IMR-90 (cell line): ENCODE results near the gene PACSIN2. TPM values are rescaled to one million over a fixed set of nuclear protein-coding genes. Genes with fewer than 3 reads are reported as not detected.
"Not testable (repeated sequence)": the region's sequence is repeated elsewhere in the genome, so short reads cannot be mapped to it uniquely, and the experiment has no call there.

Experiments
- ATAC-seq: fragments of 200-7000 bp; cut with Tn5 transposase; 2 replicates; pipeline ENCODE4 v1.9.1; 2020; ENCODE audit warnings: low read depth, mild to moderate bottlenecking, moderate library complexity
- BruUV-seq: library from RNA; stranded (reverse); fragments of 400-500 nt; replicated peaks from 2 replicates; lab custom pipeline; 2021; lab: Mats Ljungman, UMichigan
- CTCF ChIA-PET: fragments of 300-600 bp; formaldehyde crosslinking; extraction: SDS; loops from one replicate; lab custom pipeline; 2021; ENCODE audit warnings: antibody characterized with exemption; lab: Yijun Ruan, JAX
- POLR2A ChIA-PET: fragments of 300-600 bp; sonication (Branson Sonifier 250); formaldehyde crosslinking; loops from one replicate; lab custom pipeline; 2022; ENCODE audit warnings: antibody characterized with exemption; ENCODE audit not compliant: unreplicated experiment; lab: Charles Lee
- DNase-seq: peaks from one replicate; pipeline ENCODE4 v3.0.0; 2013
- H2AFZ ChIP-seq: replicated peaks from 2 replicates; pipeline ENCODE3; 2013; ENCODE audit warnings: low read length, mild to moderate bottlenecking; ENCODE audit not compliant: poor library complexity
- H2AK5ac ChIP-seq: 2 replicates; pipeline ENCODE4 v1.6.1; 2013; ENCODE audit warnings: low read depth, low read length, inconsistent platforms
- H2AK9ac ChIP-seq: replicated peaks from 2 replicates; pipeline ENCODE3; 2013; ENCODE audit warnings: mild to moderate bottlenecking, low read depth, low read length, moderate library complexity; ENCODE audit not compliant: poor library complexity
- H2BK120ac ChIP-seq: 2 replicates; pipeline ENCODE4 v1.6.1; 2013; ENCODE audit warnings: low read depth, low read length, inconsistent platforms
- H2BK15ac ChIP-seq: 3 replicates; pipeline ENCODE4 v1.6.1; 2013; ENCODE audit warnings: low read depth, low read length, inconsistent platforms
- H2BK20ac ChIP-seq: 2 replicates; pipeline ENCODE4 v1.6.1; 2013; ENCODE audit warnings: low read depth, mild to moderate bottlenecking, inconsistent platforms, low read length, moderate library complexity
- H2BK5ac ChIP-seq: 2 replicates; pipeline ENCODE4 v1.6.1; 2013; ENCODE audit warnings: mild to moderate bottlenecking, low read depth, low read length, inconsistent platforms; ENCODE audit not compliant: poor library complexity, severe bottlenecking
- H3K14ac ChIP-seq: replicated peaks from 2 replicates; pipeline ENCODE4 v1.6.1; 2013; ENCODE audit warnings: low read depth, low read length, inconsistent platforms
- H3K18ac ChIP-seq: 2 replicates; pipeline ENCODE4 v1.6.1; 2013; ENCODE audit warnings: low read depth, low read length, control low read depth
- H3K23ac ChIP-seq: 2 replicates; pipeline ENCODE4 v1.6.1; 2013; ENCODE audit warnings: low read depth, low read length, inconsistent platforms
- H3K27ac ChIP-seq: 2 replicates; pipeline ENCODE4 v1.5.1; 2013; ENCODE audit warnings: mild to moderate bottlenecking, control low read depth, low read length; ENCODE audit not compliant: insufficient read depth
- H3K27me3 ChIP-seq: 2 replicates; pipeline ENCODE4 v1.6.1; 2013; ENCODE audit warnings: low read length; ENCODE audit not compliant: control insufficient read depth, insufficient read depth
- H3K36me3 ChIP-seq: 2 replicates; pipeline ENCODE4 v1.6.1; 2013; ENCODE audit warnings: low read length, mixed read lengths; ENCODE audit not compliant: control insufficient read depth, insufficient read depth
- H3K4ac ChIP-seq: 2 replicates; pipeline ENCODE4 v1.6.1; 2013; ENCODE audit warnings: low read depth, low read length, inconsistent platforms
- H3K4me1 ChIP-seq: 2 replicates; pipeline ENCODE4 v1.6.1; 2013; ENCODE audit warnings: low read length, mixed read lengths; ENCODE audit not compliant: control insufficient read depth, insufficient read depth
- H3K4me2 ChIP-seq: 2 replicates; pipeline ENCODE4 v1.6.1; 2013; ENCODE audit warnings: low read depth, mild to moderate bottlenecking, control low read depth, low read length, moderate library complexity
- H3K4me3 ChIP-seq: 2 replicates; pipeline ENCODE4 v1.5.1; 2013; ENCODE audit warnings: low read depth, mild to moderate bottlenecking, control low read depth, low read length, moderate library complexity; ENCODE audit not compliant: insufficient read depth
- H3K56ac ChIP-seq: 2 replicates; pipeline ENCODE4 v1.6.1; 2013; ENCODE audit warnings: low read length, inconsistent platforms; ENCODE audit not compliant: insufficient read depth; ENCODE audit errors: extremely low read depth
- H3K79me1 ChIP-seq, 2 experiments: 2 replicates each; pipeline ENCODE4 v1.6.1; 2013; ENCODE audit warnings: low read length in 2 of 2, inconsistent platforms in 1 of 2, low read depth in 1 of 2
- H3K9ac ChIP-seq: 2 replicates; pipeline ENCODE4 v1.6.1; 2013; ENCODE audit warnings: low read depth, low read length, control low read depth
- H3K9me1 ChIP-seq: 2 replicates; pipeline ENCODE4 v1.6.1; 2013; ENCODE audit warnings: low read length, inconsistent platforms; ENCODE audit not compliant: insufficient read depth
- H3K9me3 ChIP-seq: 2 replicates; pipeline ENCODE4 v1.6.1; 2013; ENCODE audit warnings: low read length; ENCODE audit not compliant: control insufficient read depth, insufficient read depth
- H4K20me1 ChIP-seq: 2 replicates; pipeline ENCODE4 v1.6.1; 2013; ENCODE audit warnings: low read length, inconsistent platforms; ENCODE audit not compliant: insufficient read depth
- H4K5ac ChIP-seq: 2 replicates; pipeline ENCODE4 v1.6.1; 2013; ENCODE audit warnings: mild to moderate bottlenecking, low read depth, low read length, control low read depth
- H4K8ac ChIP-seq, 2 experiments: 2 replicates each; pipeline ENCODE4 v1.6.1; 2013; ENCODE audit warnings: low read depth in 2 of 2, low read length in 2 of 2, control low read depth in 1 of 2, inconsistent platforms in 1 of 2
- H4K91ac ChIP-seq: 2 replicates; pipeline ENCODE4 v1.6.1; 2013; ENCODE audit warnings: low read depth, low read length, inconsistent platforms; ENCODE audit not compliant: insufficient read depth
- WGBS, 2 experiments: methylation state at CpG; one replicate each; pipeline versions ENCODE4 v1.1.5 to v1.1.7; 2013; ENCODE audit warnings: missing lambda C conversion rate in 2 of 2; ENCODE audit not compliant: insufficient read length in 1 of 2; ENCODE audit errors: extremely low coverage in 2 of 2; 5-methylcytosine and 5-hydroxymethylcytosine counted together
- dilution Hi-C: fragments of 300-500 bp; cut with HindIII; formaldehyde crosslinking; loops from one replicate; pipeline ENCODE4 v1.14.3; 2018; ENCODE audit warnings: low sequenced_read_pairs; ENCODE audit not compliant: unreplicated experiment
- in situ Hi-C: fragments of 300-500 bp; cut with MboI; formaldehyde crosslinking; loops from 3 replicates; pipeline ENCODE4 v1.14.3; 2019; ENCODE audit warnings: low sequenced_read_pairs, inconsistent platforms, mixed read lengths
- intact Hi-C: fragments of 100-400 bp; cut with micrococcal nuclease; formaldehyde crosslinking; loops from 2 replicates; pipeline ENCODE4 v1.10.0; 2022
- polyA plus RNA-seq, 3 experiments: library from polyadenylated mRNA; depleted of rRNA; stranded (reverse); fragments of >200 nt; gene quantifications; 2 replicates each; pipeline ENCODE4 v1.2.3, GENCODE V29; 2012; ENCODE audit warnings: low replicate concordance in 1 of 3
- total RNA-seq: library from RNA; depleted of rRNA; stranded (reverse); fragments of >200 nt; gene quantifications from 2 replicates; pipeline ENCODE4 v1.2.3, GENCODE V29; 2012

Gene PACSIN2
- total and polyA plus RNA-seq, 2 of the 4 experiments (the other 2 are of a cell fraction) = 85.0 to 118 TPM

DNA sequence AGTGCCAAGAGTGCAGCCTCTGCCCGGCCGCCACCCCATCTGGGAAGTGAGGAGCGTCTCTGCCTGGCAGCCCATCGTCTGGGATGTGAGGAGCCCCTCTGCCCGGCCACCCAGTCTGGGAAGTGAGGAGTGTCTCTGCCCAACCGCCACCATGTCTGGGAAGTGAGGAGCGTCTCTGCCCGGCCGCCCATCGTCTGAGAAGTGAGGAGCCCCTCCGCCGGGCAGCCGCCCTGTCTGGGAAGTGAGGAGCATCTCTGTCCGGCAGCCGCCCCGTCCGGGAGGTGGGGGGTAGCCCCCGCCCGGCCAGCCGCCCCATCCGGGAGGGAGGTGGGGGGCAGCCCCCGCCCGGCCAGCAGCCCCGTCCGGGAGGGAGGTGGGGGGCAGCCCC is 43.5 kb downstream of the PACSIN2 start:
- H2BK5ac ChIP-seq, ATAC-seq, dilution Hi-C loops, H3K27me3 ChIP-seq, CTCF ChIA-PET, H2AK9ac ChIP-seq, H2BK15ac ChIP-seq, H3K27ac ChIP-seq, in situ Hi-C loops, H3K23ac ChIP-seq, H4K8ac ChIP-seq, H3K9ac ChIP-seq, H3K9me3 ChIP-seq, H2AK5ac ChIP-seq, H3K36me3 ChIP-seq, H2BK120ac ChIP-seq, H3K14ac ChIP-seq, H4K5ac ChIP-seq, DNase-seq, H2BK20ac ChIP-seq, H3K4ac ChIP-seq, H3K56ac ChIP-seq, H4K91ac ChIP-seq, H2AFZ ChIP-seq, H3K4me2 ChIP-seq, BruUV-seq, H3K18ac ChIP-seq, intact Hi-C loops, H3K4me3 ChIP-seq: not testable (repeated sequence)
- Histone ChIP-seq H3K79me1 (peaks cover 40 to 79% of the 10 kb centered on the region in 2 experiments), H3K4me1 (peaks cover 14% of the 10 kb centered on the region), H4K20me1 (peaks cover 67% of the 10 kb centered on the region), H3K9me1 (peaks cover 27% of the 10 kb centered on the region)
- 100% methylated on average over 1 of the region's 25 CpGs; no CpG with 5 or more reads in 1 of the 2 experiments for WGBS, 2 experiments
- POLR2A ChIA-PET = interaction anchor here (0.6 kb wide), 1 partner anchor 1754 kb away, joined by 3 read pairs; no protein-coding TSS in a partner anchor
